Measurements from ENCODE around the gene QTRT2.

QTRT2 gene

DNA sequence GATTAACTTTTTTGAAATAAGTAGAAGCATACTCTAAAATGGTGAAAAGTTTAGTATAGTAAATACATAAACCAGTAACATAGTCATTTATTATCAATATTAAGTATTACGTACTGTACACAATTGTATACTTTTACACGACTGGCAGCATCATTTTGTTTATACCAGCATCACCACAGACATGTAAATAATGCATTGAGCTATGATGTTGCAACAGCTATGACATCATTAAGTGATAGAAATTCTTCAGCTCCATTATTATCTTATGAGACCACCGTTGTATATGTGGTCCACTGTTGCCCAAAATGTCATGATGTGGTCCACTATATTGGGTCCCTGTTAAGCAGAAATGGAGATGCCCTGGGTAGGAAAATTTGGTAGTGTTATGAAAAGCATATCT, 71.0 kb downstream of the QTRT2 start:
- no peak for DNase-seq

DNA sequence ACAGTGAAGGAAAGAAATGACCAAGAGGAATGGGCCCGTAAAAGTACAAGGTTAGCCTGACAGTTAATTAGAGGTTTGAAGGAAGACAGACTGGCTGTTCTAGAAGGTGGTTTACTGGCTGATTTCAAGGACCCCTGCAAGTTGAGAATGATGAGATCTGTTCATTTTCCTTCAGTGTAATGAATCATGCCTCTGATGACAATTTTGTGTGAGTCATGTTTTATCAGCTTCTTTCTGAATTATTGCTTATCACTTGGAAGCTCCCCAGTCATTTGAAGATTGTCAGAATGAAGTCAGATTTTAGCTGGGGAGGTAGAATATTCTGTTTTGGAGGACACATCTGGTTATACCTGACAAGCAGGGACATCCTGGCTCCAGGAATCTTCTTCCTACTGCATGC, 71.7 kb downstream of the QTRT2 start:
- DNase-seq: no peak

DNA sequence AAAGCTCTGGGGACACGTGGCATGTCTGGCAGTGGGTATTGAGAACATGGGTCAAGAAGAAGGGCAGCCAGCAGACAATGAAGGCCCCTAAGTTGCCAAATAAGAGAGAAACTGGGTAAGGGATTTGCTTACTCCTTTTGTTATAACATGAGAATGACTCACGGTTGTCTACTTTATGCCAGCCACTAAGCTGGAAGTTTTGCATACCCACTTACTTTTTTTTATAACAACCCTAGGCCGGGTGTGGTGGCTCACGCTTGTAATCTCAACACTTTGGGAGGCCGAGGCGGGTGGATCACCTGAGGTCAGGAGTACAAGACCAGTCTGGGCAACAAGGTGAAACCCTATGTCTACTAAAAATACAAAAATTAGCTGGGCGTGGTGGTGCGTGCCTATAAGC, 72.3 kb downstream of the QTRT2 start:
- no peak for DNase-seq

DNA sequence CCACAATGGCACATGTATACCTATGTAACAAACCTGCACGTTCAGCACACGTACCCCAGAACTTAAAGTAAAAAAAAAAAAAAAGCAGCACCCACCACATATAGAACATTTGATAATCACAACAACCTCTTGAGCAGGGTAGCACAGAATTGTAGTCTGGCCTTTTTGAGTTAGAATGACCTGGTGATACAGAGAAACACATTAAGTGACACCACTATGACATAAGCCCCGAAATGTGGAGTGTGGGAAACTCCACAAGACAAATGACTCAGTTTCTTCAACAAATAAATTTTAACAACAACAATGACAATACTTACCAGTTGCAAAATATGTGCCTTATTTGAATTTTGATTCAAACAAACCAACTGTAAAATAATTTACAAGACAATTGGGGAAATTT, 76.0 kb downstream of the QTRT2 start:
- DNase-seq: no peak

DNA sequence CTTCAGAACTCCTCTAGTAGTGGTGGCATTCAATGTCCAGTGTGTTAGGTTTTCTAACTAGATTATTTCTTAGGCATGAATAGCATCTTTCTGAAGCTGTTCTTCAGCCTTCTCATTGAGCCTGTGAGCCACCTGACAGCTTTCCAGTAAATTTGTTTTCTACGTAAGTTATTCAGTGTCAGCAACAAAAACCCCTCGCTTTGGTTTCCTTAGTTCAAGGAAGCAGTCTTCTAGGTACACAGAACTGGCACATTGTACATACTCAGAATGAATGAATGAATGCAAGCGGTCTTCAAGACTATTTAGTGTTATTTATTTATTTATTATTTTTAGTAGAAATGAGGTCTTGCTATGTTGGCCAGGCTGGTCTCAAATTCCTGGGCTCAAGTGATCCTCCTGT, 77.4 kb downstream of the QTRT2 start:
- DNase-seq: no peak
